ENCODE measurements around the gene PBX2. TPM values are rescaled to one million over a fixed set of nuclear protein-coding genes. Genes with fewer than 3 reads are reported as not detected.
A peak's percentile ranks its signal among the peaks of the same experiment; 100 is the strongest.

PBX2 gene
- total and polyA plus RNA-seq, 2 experiments from 2014 or later: 7.2 to 111 TPM

DNA sequence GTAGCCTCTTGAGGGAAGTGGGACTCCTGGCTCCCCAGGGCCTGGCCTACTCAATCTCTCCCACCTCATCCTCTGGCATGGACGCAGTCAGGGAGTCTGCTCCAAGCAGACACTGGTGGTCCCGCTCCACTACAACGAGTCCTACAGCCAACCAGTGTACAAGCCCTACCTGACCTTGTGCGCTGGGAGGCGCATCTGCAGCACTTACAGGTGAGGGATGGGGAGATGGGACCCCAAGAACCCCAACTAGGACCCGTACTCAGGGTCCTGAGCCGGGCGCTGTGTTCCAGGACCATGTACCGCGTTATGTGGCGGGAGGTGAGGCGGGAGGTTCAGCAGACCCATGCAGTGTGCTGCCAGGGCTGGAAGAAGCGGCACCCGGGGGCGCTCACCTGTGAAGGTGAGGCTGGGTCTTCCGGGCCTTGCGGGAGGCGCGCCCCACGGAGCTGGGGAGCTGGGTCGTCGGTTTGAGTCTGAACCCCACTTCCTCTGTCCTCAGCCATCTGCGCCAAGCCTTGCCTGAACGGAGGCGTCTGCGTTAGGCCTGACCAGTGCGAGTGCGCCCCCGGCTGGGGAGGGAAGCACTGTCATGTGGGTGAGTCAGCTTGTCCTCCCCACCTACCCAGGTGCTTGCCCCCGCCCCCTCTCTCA lies 23.5 kb downstream of the PBX2 start:
- Histone ChIP-seq H2AFZ (no peak overlapping the region), H3K27ac (ENCODE audit: low read depth) (peak overlapping the region; percentile 87; the same call in 1 of the 2 replicates), H3F3A (replicated peaks; ENCODE audit: low read depth) (peaks cover 12% of the 10 kb centered on the region), H3K27me3 (ENCODE audit: insufficient read depth) (no peaks in the 10 kb centered on the region), H3K36me3 (ENCODE audit: insufficient read depth) (no peaks in the 10 kb centered on the region; the same call in 1 of the 2 replicates), H3K4me3 (peak overlapping the region; percentile 64), H4K20me1 (replicated peaks; ENCODE audit: insufficient read depth) (peaks cover 9% of the 10 kb centered on the region; the same call in 1 of the 2 replicates), H3K4me2 (peak overlapping the region; percentile 89), H3K79me2 (replicated peaks; ENCODE audit: insufficient read depth) (no peaks in the 10 kb centered on the region), H3K4me1 (ENCODE audit: insufficient read depth) (peaks cover 12% of the 10 kb centered on the region), H3K9me2 (ENCODE audit: insufficient read depth) (no peaks in the 10 kb centered on the region)
- H3K27me3 Mint-ChIP-seq (ENCODE audit: insufficient read depth, low read depth, poor library complexity): peaks cover 10% of the 10 kb centered on the region
- ATAC-seq (peak; percentile 94), DNase-seq (ENCODE audit: low spot score) (peak; percentile 95)
- H3K4me1 Mint-ChIP-seq: peaks cover 23% of the 10 kb centered on the region
- no peaks in the 10 kb centered on the region for H3K9me3 Mint-ChIP-seq
- no peak overlapping the region for H3K4me3 Mint-ChIP-seq
- H3K36me3 Mint-ChIP-seq (ENCODE audit: low read depth): peaks cover 68% of the 10 kb centered on the region
- TF ChIP-seq POLR2AphosphoS5 (IDR thresholded peaks at IDR 0.05; ENCODE audit: low read depth) (peak; percentile 59), CTCF (conservative IDR thresholded peaks at IDR 0.05; ENCODE audit: low read depth in 2 of 2) (peak; percentile 57 to 89)
- TF ChIP-seq, protein P1, sequence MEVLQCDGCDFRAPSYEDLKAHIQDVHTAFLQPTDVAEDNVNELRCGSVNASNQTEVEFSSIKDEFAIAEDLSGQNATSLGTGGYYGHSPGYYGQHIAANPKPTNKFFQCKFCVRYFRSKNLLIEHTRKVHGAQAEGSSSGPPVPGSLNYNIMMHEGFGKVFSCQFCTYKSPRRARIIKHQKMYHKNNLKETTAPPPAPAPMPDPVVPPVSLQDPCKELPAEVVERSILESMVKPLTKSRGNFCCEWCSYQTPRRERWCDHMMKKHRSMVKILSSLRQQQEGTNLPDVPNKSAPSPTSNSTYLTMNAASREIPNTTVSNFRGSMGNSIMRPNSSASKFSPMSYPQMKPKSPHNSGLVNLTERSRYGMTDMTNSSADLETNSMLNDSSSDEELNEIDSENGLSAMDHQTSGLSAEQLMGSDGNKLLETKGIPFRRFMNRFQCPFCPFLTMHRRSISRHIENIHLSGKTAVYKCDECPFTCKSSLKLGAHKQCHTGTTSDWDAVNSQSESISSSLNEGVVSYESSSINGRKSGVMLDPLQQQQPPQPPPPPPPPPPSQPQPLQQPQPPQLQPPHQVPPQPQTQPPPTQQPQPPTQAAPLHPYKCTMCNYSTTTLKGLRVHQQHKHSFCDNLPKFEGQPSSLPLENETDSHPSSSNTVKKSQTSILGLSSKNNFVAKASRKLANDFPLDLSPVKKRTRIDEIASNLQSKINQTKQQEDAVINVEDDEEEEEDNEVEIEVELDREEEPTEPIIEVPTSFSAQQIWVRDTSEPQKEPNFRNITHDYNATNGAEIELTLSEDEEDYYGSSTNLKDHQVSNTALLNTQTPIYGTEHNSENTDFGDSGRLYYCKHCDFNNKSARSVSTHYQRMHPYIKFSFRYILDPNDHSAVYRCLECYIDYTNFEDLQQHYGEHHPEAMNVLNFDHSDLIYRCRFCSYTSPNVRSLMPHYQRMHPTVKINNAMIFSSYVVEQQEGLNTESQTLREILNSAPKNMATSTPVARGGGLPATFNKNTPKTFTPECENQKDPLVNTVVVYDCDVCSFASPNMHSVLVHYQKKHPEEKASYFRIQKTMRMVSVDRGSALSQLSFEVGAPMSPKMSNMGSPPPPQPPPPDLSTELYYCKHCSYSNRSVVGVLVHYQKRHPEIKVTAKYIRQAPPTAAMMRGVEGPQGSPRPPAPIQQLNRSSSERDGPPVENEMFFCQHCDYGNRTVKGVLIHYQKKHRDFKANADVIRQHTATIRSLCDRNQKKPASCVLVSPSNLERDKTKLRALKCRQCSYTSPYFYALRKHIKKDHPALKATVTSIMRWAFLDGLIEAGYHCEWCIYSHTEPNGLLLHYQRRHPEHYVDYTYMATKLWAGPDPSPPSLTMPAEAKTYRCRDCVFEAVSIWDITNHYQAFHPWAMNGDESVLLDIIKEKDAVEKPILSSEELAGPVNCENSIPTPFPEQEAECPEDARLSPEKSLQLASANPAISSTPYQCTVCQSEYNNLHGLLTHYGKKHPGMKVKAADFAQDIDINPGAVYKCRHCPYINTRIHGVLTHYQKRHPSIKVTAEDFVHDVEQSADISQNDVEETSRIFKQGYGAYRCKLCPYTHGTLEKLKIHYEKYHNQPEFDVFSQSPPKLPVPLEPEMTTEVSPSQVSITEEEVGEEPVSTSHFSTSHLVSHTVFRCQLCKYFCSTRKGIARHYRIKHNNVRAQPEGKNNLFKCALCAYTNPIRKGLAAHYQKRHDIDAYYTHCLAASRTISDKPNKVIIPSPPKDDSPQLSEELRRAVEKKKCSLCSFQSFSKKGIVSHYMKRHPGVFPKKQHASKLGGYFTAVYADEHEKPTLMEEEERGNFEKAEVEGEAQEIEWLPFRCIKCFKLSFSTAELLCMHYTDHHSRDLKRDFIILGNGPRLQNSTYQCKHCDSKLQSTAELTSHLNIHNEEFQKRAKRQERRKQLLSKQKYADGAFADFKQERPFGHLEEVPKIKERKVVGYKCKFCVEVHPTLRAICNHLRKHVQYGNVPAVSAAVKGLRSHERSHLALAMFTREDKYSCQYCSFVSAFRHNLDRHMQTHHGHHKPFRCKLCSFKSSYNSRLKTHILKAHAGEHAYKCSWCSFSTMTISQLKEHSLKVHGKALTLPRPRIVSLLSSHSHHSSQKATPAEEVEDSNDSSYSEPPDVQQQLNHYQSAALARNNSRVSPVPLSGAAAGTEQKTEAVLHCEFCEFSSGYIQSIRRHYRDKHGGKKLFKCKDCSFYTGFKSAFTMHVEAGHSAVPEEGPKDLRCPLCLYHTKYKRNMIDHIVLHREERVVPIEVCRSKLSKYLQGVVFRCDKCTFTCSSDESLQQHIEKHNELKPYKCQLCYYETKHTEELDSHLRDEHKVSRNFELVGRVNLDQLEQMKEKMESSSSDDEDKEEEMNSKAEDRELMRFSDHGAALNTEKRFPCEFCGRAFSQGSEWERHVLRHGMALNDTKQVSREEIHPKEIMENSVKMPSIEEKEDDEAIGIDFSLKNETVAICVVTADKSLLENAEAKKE (CRISPR knock-in tag; IDR thresholded peaks at IDR 0.05): no peak
- peak overlapping the region; percentile 81 for H3K27ac Mint-ChIP-seq
